Naive thymus-derived CD4-positive, alpha-beta T cell (primary cell): ENCODE measurements around the gene PSMC5. TPM values are rescaled to one million over a fixed set of nuclear protein-coding genes. Genes with fewer than 3 reads are reported as not detected.

Source experiments
- ATAC-seq: fragments of 150-1000 bp; cut with Tn5 transposase; 2 replicates; pipeline ENCODE4 v1.10.0; 2021; ENCODE audit warnings: mild to moderate bottlenecking, moderate library complexity
- CTCF ChIA-PET: fragments of 350-600 bp; sonication (Branson Sonifier 250); formaldehyde crosslinking; loops from one replicate; lab custom pipeline; 2021; ENCODE audit warnings: antibody characterized with exemption; lab: Charles Lee
- POLR2A ChIA-PET: fragments of 350-600 bp; sonication (Branson Sonifier 250); formaldehyde crosslinking; loops from one replicate; lab custom pipeline; 2021; ENCODE audit warnings: antibody characterized with exemption, inconsistent platforms; lab: Charles Lee
- DNase-seq, 9 donors: peaks; one replicate each; pipeline versions ENCODE4 v3.0.0 to v3.0.0-alpha.2; 2020 to 2022; ENCODE audit warnings: mixed read lengths in 1 of 9
- H3K27ac ChIP-seq: one replicate; pipeline ENCODE4 v1.7.0; 2013; ENCODE audit warnings: mild to moderate bottlenecking, low read depth, low read length, moderate library complexity
- H3K27me3 ChIP-seq, 2 donors: one replicate each; pipeline ENCODE4 v1.7.0; 2013; ENCODE audit warnings: low read length in 2 of 2, mild to moderate bottlenecking in 2 of 2, moderate library complexity in 2 of 2; ENCODE audit not compliant: control insufficient read depth in 2 of 2, insufficient read depth in 2 of 2
- H3K36me3 ChIP-seq, 3 experiments: 1 replicate in 2 of 3; 2 replicates in 1 of 3; pipeline ENCODE4 v1.7.0; 2013; ENCODE audit warnings: low read length in 3 of 3, mild to moderate bottlenecking in 3 of 3, moderate library complexity in 1 of 3; ENCODE audit not compliant: insufficient read depth in 3 of 3, control insufficient read depth in 2 of 3
- H3K4me1 ChIP-seq, 2 donors: one replicate each; pipeline ENCODE4 v1.7.0; 2013; ENCODE audit warnings: low read length in 2 of 2, mild to moderate bottlenecking in 2 of 2, moderate library complexity in 1 of 2; ENCODE audit not compliant: control insufficient read depth in 2 of 2, insufficient read depth in 2 of 2
- H3K4me3 ChIP-seq: 2 replicates; pipeline ENCODE4 v1.7.0; 2013; ENCODE audit warnings: mild to moderate bottlenecking, low read length
- H3K9me3 ChIP-seq, 3 experiments: 1 replicate in 2 of 3; 2 replicates in 1 of 3; pipeline ENCODE4 v1.7.0; 2013; ENCODE audit warnings: low read length in 3 of 3; ENCODE audit not compliant: control insufficient read depth in 2 of 3
- H3K27ac Mint-ChIP-seq, 9 donors: one replicate each; pipeline ENCODE4 v1.8.0; 2020 to 2022; ENCODE audit warnings: mixed read lengths in 9 of 9, mild to moderate bottlenecking in 8 of 9, moderate library complexity in 5 of 9, inconsistent platforms in 2 of 9
- H3K27me3 Mint-ChIP-seq, 5 donors: one replicate each; pipeline ENCODE4 v1.8.0; 2021 to 2022; ENCODE audit warnings: mixed read lengths in 5 of 5, mild to moderate bottlenecking in 1 of 5
- H3K36me3 Mint-ChIP-seq, 5 donors: one replicate each; pipeline ENCODE4 v1.8.0; 2020 to 2022; ENCODE audit warnings: mixed read lengths in 5 of 5, mild to moderate bottlenecking in 3 of 5, inconsistent platforms in 1 of 5
- H3K4me1 Mint-ChIP-seq, 7 donors: one replicate each; pipeline ENCODE4 v1.8.0; 2020 to 2022; ENCODE audit warnings: mixed read lengths in 7 of 7, mild to moderate bottlenecking in 3 of 7, inconsistent platforms in 1 of 7
- H3K4me3 Mint-ChIP-seq, 10 donors: one replicate each; pipeline ENCODE4 v1.8.0; 2020 to 2022; ENCODE audit warnings: mild to moderate bottlenecking in 10 of 10, mixed read lengths in 10 of 10, moderate library complexity in 6 of 10, inconsistent platforms in 2 of 10
- H3K9me3 Mint-ChIP-seq, 11 donors: one replicate each; pipeline ENCODE4 v1.8.0; 2020 to 2022; ENCODE audit warnings: mixed read lengths in 11 of 11, mild to moderate bottlenecking in 4 of 11, inconsistent platforms in 1 of 11, moderate library complexity in 1 of 11
- intact Hi-C, 2 donors: fragments of 100-400 bp; cut with micrococcal nuclease; formaldehyde crosslinking; loops; one replicate each; pipeline ENCODE4 v1.15.1; 2023
- polyA plus RNA-seq, 2 donors: library from polyadenylated mRNA; unstranded; fragments of 300-500 nt; fragmentation: Illumina TruSeq; gene quantifications; one replicate each; pipeline ENCODE4 v1.2.3, GENCODE V29; 2021
- total RNA-seq, 6 experiments: library from RNA in 5 of 6; stranded (reverse) in 5 of 6; gene quantifications; 1 replicate in 5 of 6; 2 replicates in 1 of 6; pipeline ENCODE4 v1.2.3 and lab custom pipeline; 2021 to 2026

Gene PSMC5
- total and polyA plus RNA-seq, 7 experiments from 2014 or later: 68.4 to 162 (median 107) TPM

GRCh38 chr17:63804328-63804727 lies 22.9 kb upstream of the PSMC5 start:
- DNase-seq (no peak), ATAC-seq (no peak)
- H3K9me3 ChIP-seq: no peaks in the 10 kb centered on the region
- no peaks in the 10 kb centered on the region for H3K4me1 ChIP-seq
- H3K27me3 ChIP-seq: no peaks in the 10 kb centered on the region
- Mint-ChIP-seq H3K4me1 (peaks cover 0 to 8% (median 0%) of the 10 kb centered on the region in 7 donors), H3K27me3 (no peaks in the 10 kb centered on the region), H3K36me3 (peaks cover 9 to 60% (median 33%) of the 10 kb centered on the region in 5 donors), H3K4me3 (no peak overlapping the region), H3K27ac (peak overlapping the region in 7 of 9 donors; percentile 3 to 80 (median 50)), H3K9me3 (peaks cover 0 to 3% (median 0%) of the 10 kb centered on the region in 11 donors)
- CTCF ChIA-PET: interaction anchor here (1.5 to 1.6 kb wide), 2 partner anchors 14 to 30 kb away, joined by 3 to 5 read pairs; no protein-coding TSS in a partner anchor
- intact Hi-C loops: no loop called here
- peaks cover 15 to 93% (median 28%) of the 10 kb centered on the region in 3 experiments for H3K36me3 ChIP-seq
- POLR2A ChIA-PET: interaction anchor here (0.6 to 2.1 kb wide), 5 partner anchors 14 to 109 kb away, joined by 3 to 7 read pairs (median 3); partner anchors contain the start of gene DDX42
- H3K27ac ChIP-seq: no peak overlapping the region
- no peak overlapping the region for H3K4me3 ChIP-seq

- peaks cover 17 to 91% (median 26%) of the 10 kb centered on the region in 3 experiments for H3K36me3 ChIP-seq
- ATAC-seq (no peak), DNase-seq (no peak)
- no peak overlapping the region for H3K4me3 ChIP-seq
- intact Hi-C loops: no loop called here
- H3K27ac ChIP-seq: no peak overlapping the region
- Mint-ChIP-seq H3K4me1 (peaks cover 0 to 8% (median 0%) of the 10 kb centered on the region in 7 donors), H3K36me3 (peaks cover 14 to 57% (median 25%) of the 10 kb centered on the region in 5 donors), H3K4me3 (no peak overlapping the region), H3K27me3 (no peaks in the 10 kb centered on the region), H3K27ac (peak overlapping the region in 6 of 9 donors; percentile 2 to 65 (median 42)), H3K9me3 (peaks cover 0 to 1% (median 0%) of the 10 kb centered on the region in 11 donors)
- no peaks in the 10 kb centered on the region for H3K9me3 ChIP-seq
- no peaks in the 10 kb centered on the region for H3K27me3 ChIP-seq
- H3K4me1 ChIP-seq: no peaks in the 10 kb centered on the region
- CTCF ChIA-PET: no interaction called here
- POLR2A ChIA-PET: interaction anchor here (1.1 kb wide), 1 partner anchor 111 kb away, joined by 3 read pairs; no protein-coding TSS in a partner anchor
Measured at GRCh38 chr17:63805591-63805990, 21.6 kb upstream of the PSMC5 start.

DNA sequence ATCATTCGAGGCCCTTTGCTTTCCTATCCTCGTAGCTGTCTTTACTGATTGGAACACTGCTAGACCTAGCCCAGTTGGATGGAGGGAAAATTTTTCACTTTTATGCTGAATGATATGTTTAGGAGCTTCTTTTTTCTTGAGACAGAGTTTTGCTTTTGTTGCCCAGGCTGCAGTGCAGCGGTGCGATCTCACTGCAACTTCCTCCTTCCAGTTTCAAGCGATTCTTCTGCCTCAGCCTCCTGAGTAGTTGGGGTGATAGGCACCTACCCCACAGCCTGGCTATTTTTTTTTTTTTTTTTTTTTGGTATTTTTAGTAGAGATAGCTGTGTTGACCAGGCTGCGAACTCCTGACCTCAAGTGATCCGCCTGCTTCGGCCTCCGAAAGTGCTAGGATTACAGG lies 17.3 kb upstream of the PSMC5 start:
- H3K27ac Mint-ChIP-seq: peak overlapping the region in 4 of 9 donors; percentile 32 to 72 (median 68)
- no peak overlapping the region for H3K27ac ChIP-seq

GRCh38 chr17:63816123-63816522 lies 11.1 kb upstream of the PSMC5 start:
- ATAC-seq (no peak), DNase-seq (no peak)
- peaks cover 0 to 2% (median 0%) of the 10 kb centered on the region in 11 donors for H3K9me3 Mint-ChIP-seq
- H3K4me1 Mint-ChIP-seq: peaks cover 5 to 16% (median 9%) of the 10 kb centered on the region in 7 donors
- H3K4me3 Mint-ChIP-seq: no peak overlapping the region
- H3K27ac Mint-ChIP-seq: peak overlapping the region in 3 of 9 donors; percentile 21 to 47 (median 44)
- H3K36me3 ChIP-seq: peaks cover 51 to 98% (median 66%) of the 10 kb centered on the region in 3 experiments
- CTCF ChIA-PET: interaction anchor here (1.2 to 1.7 kb wide), 2 partner anchors 12 to 19 kb away, joined by 4 to 5 read pairs; partner anchors contain the start of genes FTSJ3 and PSMC5
- H3K27ac ChIP-seq: peak overlapping the region; percentile 8
- intact Hi-C loops: no loop called here
- POLR2A ChIA-PET: interaction anchor here (0.8 to 1.8 kb wide), 4 partner anchors 27 to 121 kb away, joined by 4 to 5 read pairs (median 4); partner anchors contain the start of gene SMARCD2
- H3K36me3 Mint-ChIP-seq: peaks cover 5 to 82% (median 28%) of the 10 kb centered on the region in 5 donors
- H3K4me3 ChIP-seq: no peak overlapping the region
- no peaks in the 10 kb centered on the region for H3K27me3 Mint-ChIP-seq
- no peaks in the 10 kb centered on the region for H3K4me1 ChIP-seq
- no peaks in the 10 kb centered on the region for H3K27me3 ChIP-seq
- no peaks in the 10 kb centered on the region for H3K9me3 ChIP-seq

More for the DNA sequence above, 17.3 kb upstream of the PSMC5 start:
- peaks cover 0 to 7% (median 0%) of the 10 kb centered on the region in 7 donors for H3K4me1 Mint-ChIP-seq
- H3K9me3 Mint-ChIP-seq: no peaks in the 10 kb centered on the region
- intact Hi-C loops: no loop called here
- no peak for ATAC-seq
- Histone ChIP-seq H3K9me3 (no peaks in the 10 kb centered on the region), H3K27me3 (no peaks in the 10 kb centered on the region), H3K4me1 (no peaks in the 10 kb centered on the region), H3K4me3 (no peak overlapping the region), H3K36me3 (peaks cover 41 to 94% (median 48%) of the 10 kb centered on the region in 3 experiments)
- DNase-seq: no peak
- CTCF ChIA-PET: interaction anchor here (1.4 to 1.6 kb wide), 2 partner anchors 10 to 24 kb away, joined by 3 to 4 read pairs; no protein-coding TSS in a partner anchor
- no peak overlapping the region for H3K4me3 Mint-ChIP-seq
- H3K36me3 Mint-ChIP-seq: peaks cover 15 to 73% (median 36%) of the 10 kb centered on the region in 5 donors
- POLR2A ChIA-PET: interaction anchor here (0.6 to 1.0 kb wide), 3 partner anchors 30 to 61 kb away, joined by 3 to 4 read pairs (median 3); no protein-coding TSS in a partner anchor
- H3K27me3 Mint-ChIP-seq: no peaks in the 10 kb centered on the region

GRCh38 chr17:63816669-63817068 lies 10.6 kb upstream of the PSMC5 start:
- peaks cover 6 to 17% (median 12%) of the 10 kb centered on the region in 7 donors for H3K4me1 Mint-ChIP-seq
- no peak overlapping the region for H3K27ac ChIP-seq
- peak overlapping the region in 3 of 9 donors; percentile 47 to 73 (median 67) for H3K27ac Mint-ChIP-seq
- H3K4me3 ChIP-seq: no peak overlapping the region
- H3K4me3 Mint-ChIP-seq: no peak overlapping the region
- DNase-seq (no peak), ATAC-seq (no peak)
- H3K4me1 ChIP-seq: no peaks in the 10 kb centered on the region
- H3K9me3 Mint-ChIP-seq: peaks cover 0 to 2% (median 0%) of the 10 kb centered on the region in 11 donors
- no peaks in the 10 kb centered on the region for H3K9me3 ChIP-seq
- H3K36me3 Mint-ChIP-seq: peaks cover under 1 to 81% (median 29%) of the 10 kb centered on the region in 5 donors
- ChIA-PET CTCF (interaction anchor here (1.1 to 1.7 kb wide), 3 partner anchors 11 to 42 kb away, joined by 3 to 5 read pairs (median 4); partner anchors contain the start of genes FTSJ3 and PSMC5), POLR2A (interaction anchor here (0.8 to 1.8 kb wide), 6 partner anchors 10 to 121 kb away, joined by 3 to 5 read pairs (median 4); partner anchors contain the start of gene SMARCD2)
- peaks cover 51 to 98% (median 66%) of the 10 kb centered on the region in 3 experiments for H3K36me3 ChIP-seq
- no peaks in the 10 kb centered on the region for H3K27me3 ChIP-seq
- H3K27me3 Mint-ChIP-seq: no peaks in the 10 kb centered on the region
- intact Hi-C loops: no loop called here

DNA sequence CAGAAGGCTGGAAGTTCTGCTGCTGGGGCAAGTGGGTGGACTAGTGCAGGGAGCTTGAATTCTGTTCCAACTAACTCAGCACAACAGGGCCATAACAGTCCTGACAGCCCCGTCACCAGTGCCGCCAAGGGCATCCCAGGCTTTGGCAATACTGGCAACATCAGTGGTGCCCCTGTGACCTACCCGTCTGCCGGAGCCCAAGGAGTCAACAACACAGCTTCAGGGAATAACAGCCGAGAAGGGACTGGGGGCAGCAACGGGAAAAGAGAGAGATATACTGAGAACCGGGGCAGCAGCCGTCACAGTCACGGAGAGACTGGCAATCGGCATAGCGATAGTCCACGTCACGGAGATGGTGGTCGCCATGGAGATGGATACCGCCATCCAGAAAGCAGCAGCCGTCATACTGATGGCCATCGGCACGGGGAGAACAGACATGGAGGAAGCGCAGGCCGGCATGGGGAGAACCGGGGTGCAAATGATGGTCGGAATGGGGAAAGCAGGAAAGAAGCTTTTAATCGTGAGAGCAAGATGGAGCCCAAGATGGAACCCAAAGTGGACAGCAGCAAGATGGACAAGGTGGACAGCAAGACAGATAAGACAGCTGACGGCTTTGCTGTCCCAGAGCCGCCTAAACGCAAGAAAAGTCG lies 9.4 kb upstream of the PSMC5 start:
- H3K27ac ChIP-seq: no peak overlapping the region
- no peaks in the 10 kb centered on the region for H3K4me1 ChIP-seq
- POLR2A ChIA-PET: interaction anchor here (0.6 to 1.1 kb wide), 3 partner anchors 9 to 269 kb away, joined by 3 to 4 read pairs (median 3); no protein-coding TSS in a partner anchor
- intact Hi-C loops: no loop called here
- Mint-ChIP-seq H3K27ac (peak overlapping the region; percentile 34 to 83 (median 54)), H3K36me3 (peaks cover 5 to 82% (median 34%) of the 10 kb centered on the region in 5 donors), H3K4me1 (peaks cover 11 to 26% (median 19%) of the 10 kb centered on the region in 7 donors), H3K27me3 (no peaks in the 10 kb centered on the region), H3K4me3 (peak overlapping the region in 3 of 10 donors; percentile 29 to 48 (median 47)), H3K9me3 (peaks cover 0 to 2% (median 0%) of the 10 kb centered on the region in 11 donors)
- ATAC-seq (no peak), DNase-seq (no peak)
- CTCF ChIA-PET: interaction anchor here (1.5 kb wide), 1 partner anchor 14 kb away, joined by 3 read pairs; no protein-coding TSS in a partner anchor
- H3K9me3 ChIP-seq: no peaks in the 10 kb centered on the region
- no peaks in the 10 kb centered on the region for H3K27me3 ChIP-seq
- H3K36me3 ChIP-seq: peaks cover 56 to 99% (median 66%) of the 10 kb centered on the region in 3 experiments
- no peak overlapping the region for H3K4me3 ChIP-seq
